ENCODE data around the gene ACTR6.
"Not testable (repeated sequence)": the region's sequence is repeated elsewhere in the genome, so short reads cannot be mapped to it uniquely, and the experiment has no call there.

ACTR6 gene

GRCh38 chr12:100222173-100222572 lies 21.6 kb downstream of the ACTR6 start:
- not testable (repeated sequence) for DNase-seq

- no peak for DNase-seq
Observed at GRCh38 chr12:100225491-100225890, 24.9 kb downstream of the ACTR6 start.

DNA sequence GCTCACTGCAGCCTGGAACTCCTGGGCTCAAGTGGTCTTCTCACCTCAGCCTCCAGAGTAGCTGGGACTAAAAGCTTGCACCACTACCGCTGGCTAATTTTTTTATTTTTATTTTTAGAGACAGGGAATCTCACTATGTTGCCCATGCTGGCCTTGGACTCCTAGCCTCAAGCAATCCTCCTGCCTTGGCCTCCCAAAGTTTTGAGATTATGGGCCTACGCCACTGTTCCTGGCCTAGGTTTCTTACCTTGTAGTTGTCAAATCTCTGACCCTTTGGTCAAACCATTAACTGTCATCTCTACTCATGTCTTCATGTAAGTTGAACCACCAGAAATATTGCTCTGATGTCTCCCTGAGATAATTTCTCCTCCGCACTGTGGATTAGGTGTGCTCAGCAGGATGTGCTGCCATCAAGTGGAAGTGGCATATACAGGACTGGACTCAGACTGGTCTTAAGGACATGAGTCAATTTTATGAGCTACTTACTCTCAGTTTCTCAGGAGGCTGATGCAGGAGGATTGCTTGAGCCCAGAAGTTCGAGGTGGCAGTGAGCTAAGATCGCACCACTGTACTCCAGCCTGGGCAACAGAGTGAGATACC lies 28.5 kb downstream of the ACTR6 start:
- DNase-seq, result peak; percentile 15

DNA sequence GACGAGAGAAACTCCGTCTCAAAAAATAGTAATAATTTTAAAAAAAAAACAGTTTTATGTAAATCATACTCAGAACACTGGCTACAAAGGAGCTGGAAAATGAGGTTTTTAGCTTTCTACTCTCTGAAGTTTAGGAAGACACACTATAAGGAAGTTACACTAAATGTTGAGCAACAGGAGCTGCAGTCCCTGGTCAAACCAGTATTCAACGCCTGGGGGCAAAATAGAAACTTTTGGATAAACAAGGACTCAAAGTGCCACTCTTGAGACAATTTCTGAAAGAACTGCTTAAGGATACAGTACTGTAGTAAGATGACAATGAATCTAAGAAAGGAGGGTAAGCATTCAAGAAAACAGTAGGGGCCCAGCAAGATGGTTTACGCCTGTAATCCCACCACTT lies 29.3 kb downstream of the ACTR6 start:
- DNase-seq, result no peak

- not testable (repeated sequence) for DNase-seq
Observed at GRCh38 chr12:100231873-100232272, 31.3 kb downstream of the ACTR6 start.

GRCh38 chr12:100234166-100234565 lies 33.6 kb downstream of the ACTR6 start:
- DNase-seq, result no peak

- DNase-seq, result peak; percentile 31
Observed at GRCh38 chr12:100234591-100235304, 34.1 kb downstream of the ACTR6 start.

GRCh38 chr12:100238801-100239200 lies 38.2 kb downstream of the ACTR6 start:
- no peak for DNase-seq

- no peak for DNase-seq
Observed at GRCh38 chr12:100239589-100239988, 39.0 kb downstream of the ACTR6 start.

DNA sequence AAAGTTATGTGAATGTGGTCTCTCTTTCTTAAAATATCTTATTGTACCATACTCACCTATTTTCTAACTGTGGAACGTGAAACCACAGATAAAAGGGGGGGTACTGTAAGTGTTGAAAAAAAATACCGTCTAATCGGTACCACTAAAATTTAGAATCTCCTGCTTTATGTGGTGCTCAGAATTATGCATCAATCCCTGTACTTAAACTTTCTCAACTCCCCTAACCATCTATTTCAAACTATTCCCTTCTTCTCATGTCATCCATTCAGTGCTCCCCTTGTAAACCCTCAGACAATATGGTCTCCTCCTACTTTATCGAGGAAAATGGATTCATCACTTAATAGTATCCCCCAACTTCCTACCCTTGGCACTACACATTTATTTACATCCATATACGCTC lies 42.5 kb downstream of the ACTR6 start:
- DNase-seq, result no peak

DNA sequence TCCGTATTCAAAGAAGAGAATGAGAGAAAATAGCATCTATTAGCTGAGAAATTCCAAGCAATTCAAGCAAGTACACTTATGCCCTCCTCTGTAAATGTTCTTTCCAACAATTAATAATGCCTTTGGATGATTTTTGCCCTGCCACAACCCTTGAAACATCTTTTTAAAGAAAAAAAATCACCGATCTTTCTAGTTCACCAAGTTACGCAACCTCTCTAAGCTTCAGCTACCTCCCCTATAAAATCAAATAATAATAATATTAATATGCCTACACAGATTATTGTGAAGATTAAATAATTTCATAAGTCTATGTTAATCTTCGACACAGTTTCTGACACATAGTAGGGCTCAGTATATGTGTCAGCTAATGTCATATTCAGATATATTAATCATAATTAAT lies 47.1 kb downstream of the ACTR6 start:
- DNase-seq, result no peak

GRCh38 chr12:100248886-100249285 lies 48.3 kb downstream of the ACTR6 start:
- no peak for DNase-seq

- DNase-seq, result no peak
Observed at GRCh38 chr12:100249941-100250340, 49.3 kb downstream of the ACTR6 start.

- DNase-seq, result no peak
Observed at GRCh38 chr12:100251917-100252316, 51.3 kb downstream of the ACTR6 start.

DNA sequence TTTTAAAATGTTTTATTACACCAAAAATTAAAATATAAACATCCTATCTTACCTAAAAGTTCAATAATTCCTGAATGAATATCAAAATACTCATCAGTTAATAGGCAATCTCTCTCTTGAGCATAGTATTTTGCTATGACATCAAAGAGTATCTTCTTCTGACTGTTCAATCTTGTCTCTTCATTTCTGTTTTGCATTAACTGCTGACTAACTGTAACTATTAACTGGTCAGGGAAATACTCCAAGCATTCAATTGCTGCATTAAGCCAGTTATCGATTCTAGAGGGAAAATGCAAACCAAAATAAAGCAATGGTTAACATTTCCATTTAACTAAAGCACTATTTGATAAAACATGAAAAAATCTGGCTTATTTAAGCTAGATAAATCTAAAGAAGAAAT lies 52.8 kb downstream of the ACTR6 start:
- no peak for DNase-seq

GRCh38 chr12:100254876-100255275 lies 54.3 kb downstream of the ACTR6 start:
- no peak for DNase-seq

- DNase-seq, result no peak
Observed at GRCh38 chr12:100258127-100258526, 57.5 kb downstream of the ACTR6 start.

GRCh38 chr12:100263131-100263530 lies 62.5 kb downstream of the ACTR6 start:
- no peak for DNase-seq

DNA sequence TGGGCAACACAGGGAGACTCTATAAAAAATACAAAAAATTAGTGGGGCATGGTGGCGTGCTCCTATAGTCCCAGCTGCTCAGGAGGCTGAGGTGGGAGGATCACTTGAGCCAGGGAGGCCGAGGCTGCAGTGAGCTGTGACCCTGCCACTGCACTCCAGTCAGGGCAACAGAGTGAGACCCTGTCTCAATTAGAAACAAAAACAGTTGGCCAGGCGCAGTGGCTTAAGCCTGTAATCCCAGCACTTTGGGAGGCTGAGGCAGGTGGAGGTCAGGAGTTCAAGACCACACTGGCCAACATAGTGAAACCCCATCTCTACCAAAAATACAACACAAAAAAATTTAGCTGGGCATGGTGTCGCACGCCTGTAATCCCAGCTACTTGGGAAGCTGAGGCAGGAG lies 64.5 kb downstream of the ACTR6 start:
- not testable (repeated sequence) for DNase-seq

GRCh38 chr12:100265732-100266584 lies 65.3 kb downstream of the ACTR6 start:
- no peak for DNase-seq

DNA sequence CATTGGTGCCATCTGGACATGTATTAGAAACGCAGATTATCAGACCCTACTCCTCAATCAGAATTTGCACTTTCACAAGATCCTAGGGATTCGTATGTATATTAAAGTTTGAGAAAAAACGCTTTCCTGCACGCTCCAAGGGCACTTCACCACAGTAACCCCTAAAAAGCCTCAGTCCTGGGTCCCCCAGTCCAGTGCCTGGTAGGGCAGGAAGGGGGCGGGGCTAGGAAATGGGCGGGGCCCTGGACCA lies 65.9 kb downstream of the ACTR6 start:
- peak; percentile 93 for DNase-seq

GRCh38 chr12:100266835-100267602 lies 66.4 kb downstream of the ACTR6 start, which contains the start of the genes DEPDC4 and SCYL2:
TSS of gene DEPDC4 (minus strand) at chr12:100267079. CDS start at chr12:100267076, 3 bp downstream.
TSS of gene SCYL2 (plus strand) at chr12:100267177. CDS start at chr12:100282971, 15,794 bp downstream.
- DNase-seq, result peak; percentile 93

All from RPMI8226 (cell line).